HCT116 (cell line): Measurements from ENCODE around the gene OR5A2. TPM values are rescaled to one million over a fixed set of nuclear protein-coding genes. Genes with fewer than 3 reads are reported as not detected.

Experiments
- ATAC-seq: fragments of 200-7000 bp; cut with Tn5 transposase; 2 replicates; pipeline ENCODE4 v1.9.1; 2020; ENCODE audit warnings: mild to moderate bottlenecking, moderate library complexity
- BruUV-seq: library from RNA; stranded (reverse); fragments of 400-500 nt; replicated peaks from 2 replicates; lab custom pipeline; 2021; lab: Mats Ljungman, UMichigan
- CTCF ChIA-PET: fragments of 300-600 bp; sonication (Branson Sonifier 250); formaldehyde crosslinking; loops from one replicate; lab custom pipeline; 2021; ENCODE audit warnings: antibody characterized with exemption; lab: Charles Lee
- POLR2A ChIA-PET: fragments of 300-600, 350-600 bp; sonication (Branson Sonifier 250); formaldehyde crosslinking; loops from one replicate; lab custom pipeline; 2021; ENCODE audit warnings: antibody characterized with exemption; lab: Charles Lee
- RAD21 ChIA-PET, 2 experiments: fragments of 300-600 bp; sonication (Branson Sonifier 250); formaldehyde crosslinking; loops; one replicate each; lab custom pipeline; 2023; ENCODE audit warnings: low total read pairs in 2 of 2; ENCODE audit not compliant: uncharacterized antibody in 2 of 2, unreplicated experiment in 2 of 2, low non-redundant PET in 1 of 2; lab: Charles Lee
- DNase-seq: peaks from one replicate; pipeline ENCODE4 v3.0.0-alpha.2; 2010; ENCODE audit warnings: low read depth, low spot score
- H2AFZ ChIP-seq: fragments of 200-600 bp; shearing (Covaris generic), sonication (generic); 2 replicates; pipeline ENCODE4 v1.6.1; 2017; ENCODE audit warnings: low read depth, mixed run types, mixed read lengths, antibody characterized with exemption, low read length; ENCODE audit not compliant: poor library complexity, severe bottlenecking
- H3K27ac ChIP-seq: 2 replicates; pipeline ENCODE4 v1.5.1; 2012; ENCODE audit warnings: low read depth, low read length
- H3K27me3 ChIP-seq: fragments of 200-600 bp; sonication (generic); 2 replicates; pipeline ENCODE4 v1.6.1; 2016; ENCODE audit warnings: mixed run types, low read length, mixed read lengths; ENCODE audit not compliant: insufficient read depth
- H3K36me3 ChIP-seq, 2 experiments: fragments of 200-500 bp in 1 of 2; fragments of 200-600 bp in 1 of 2; sonication (Bioruptor generic) in 1 of 2; sonication (generic) in 1 of 2; 2 replicates each; pipeline versions ENCODE4 v1.5.1 to v1.6.1; 2014 to 2016; ENCODE audit warnings: low read length in 2 of 2, inconsistent platforms in 1 of 2, mixed read lengths in 1 of 2, mixed run types in 1 of 2; ENCODE audit not compliant: insufficient read depth in 2 of 2, control insufficient read depth in 1 of 2
- H3K4me1 ChIP-seq, 2 experiments: fragments of 200-600 bp in 1 of 2; sonication (generic) in 1 of 2; 2 replicates each; pipeline versions ENCODE4 v1.5.1 to v1.6.1; 2012 to 2017; ENCODE audit warnings: low read length in 2 of 2, inconsistent platforms in 1 of 2, mild to moderate bottlenecking in 1 of 2, mixed read lengths in 1 of 2, mixed run types in 1 of 2, moderate library complexity in 1 of 2; ENCODE audit not compliant: insufficient read depth in 2 of 2, control insufficient read depth in 1 of 2
- H3K4me2 ChIP-seq: fragments of 200-600 bp; sonication (generic); 2 replicates; pipeline ENCODE4 v1.6.1; 2017; ENCODE audit warnings: mixed run types, low read length, mixed read lengths
- H3K4me3 ChIP-seq, 2 experiments: fragments of 200-600 bp in 1 of 2; sonication (generic) in 1 of 2; replicated peaks in 1 of 2; 2 replicates each; pipeline ENCODE4 v1.5.1; 2011 to 2016; ENCODE audit warnings: low read length in 2 of 2, control low read depth in 1 of 2, low read depth in 1 of 2, mild to moderate bottlenecking in 1 of 2, mixed read lengths in 1 of 2, mixed run types in 1 of 2
- H3K79me2 ChIP-seq: fragments of 200-600 bp; sonication (generic); 2 replicates; pipeline ENCODE4 v1.6.1; 2017; ENCODE audit warnings: mild to moderate bottlenecking, mixed run types, low read length, moderate library complexity, mixed read lengths; ENCODE audit not compliant: insufficient read depth
- H3K9ac ChIP-seq: fragments of 200-600 bp; sonication (generic); 2 replicates; pipeline ENCODE4 v1.6.1; 2016; ENCODE audit warnings: low read length, mixed read lengths
- H3K9me2 ChIP-seq: fragments of 200-600 bp; sonication (generic), shearing (Covaris generic); 2 replicates; pipeline ENCODE4 v1.6.1; 2017; ENCODE audit warnings: mixed run types, mild to moderate bottlenecking, moderate library complexity; ENCODE audit not compliant: insufficient read depth
- H3K9me3 ChIP-seq, 2 experiments: fragments of 200-500 bp in 1 of 2; fragments of 200-600 bp in 1 of 2; sonication (Bioruptor generic) in 1 of 2; sonication (generic) in 1 of 2; 2 replicates each; pipeline ENCODE4 v1.6.1; 2014 to 2017; ENCODE audit warnings: low read length in 2 of 2, mixed read lengths in 2 of 2, inconsistent platforms in 1 of 2, low read depth in 1 of 2, mild to moderate bottlenecking in 1 of 2, mixed run types in 1 of 2, moderate library complexity in 1 of 2; ENCODE audit not compliant: control insufficient read depth in 1 of 2, insufficient read depth in 1 of 2
- H4K20me1 ChIP-seq: fragments of 200-600 bp; sonication (generic), shearing (Covaris generic); 2 replicates; pipeline ENCODE4 v1.6.1; 2017; ENCODE audit warnings: mixed run types, mild to moderate bottlenecking, moderate library complexity; ENCODE audit not compliant: insufficient read depth
- CBX3 ChIP-seq: IDR thresholded peaks from 2 replicates; pipeline ENCODE4 v1.6.1; 2012; ENCODE audit warnings: low read depth
- CEBPB ChIP-seq: IDR thresholded peaks from 2 replicates; pipeline ENCODE4 v1.6.1; 2012; ENCODE audit warnings: low read depth
- CTCF ChIP-seq, 3 experiments: fragments of 200-600 bp in 1 of 3; sonication (generic) in 1 of 3; IDR thresholded peaks in 2 of 3; conservative IDR thresholded peaks in 1 of 3; 2 replicates each; pipeline ENCODE4 v1.5.1; 2012 to 2017; ENCODE audit warnings: low read depth in 2 of 3, low read length in 2 of 3, antibody characterized with exemption in 1 of 3, borderline replicate concordance in 1 of 3, control low read depth in 1 of 3, mild to moderate bottlenecking in 1 of 3, mixed read lengths in 1 of 3, mixed run types in 1 of 3, moderate library complexity in 1 of 3; ENCODE audit not compliant: insufficient read depth in 1 of 3
- ELF1 ChIP-seq: IDR thresholded peaks from 2 replicates; pipeline ENCODE4 v1.6.1; 2012; ENCODE audit warnings: low read depth, borderline replicate concordance
- EZH2phosphoT487 ChIP-seq: fragments of 200-600 bp; IDR thresholded peaks from 2 replicates; pipeline ENCODE4 v1.6.1; 2018; ENCODE audit warnings: antibody characterized with exemption, borderline replicate concordance
- FOSL1 ChIP-seq: IDR thresholded peaks from 2 replicates; pipeline ENCODE4 v1.6.1; 2012; ENCODE audit warnings: low read depth
- POLR2A ChIP-seq: IDR thresholded peaks from 2 replicates; pipeline ENCODE4 v1.7.0; 2011; ENCODE audit warnings: borderline replicate concordance; ENCODE audit not compliant: insufficient read depth, insufficient read length; ENCODE audit errors: extremely low read depth
- REST ChIP-seq: IDR thresholded peaks from 2 replicates; pipeline ENCODE4 v1.6.1; 2012; ENCODE audit warnings: low read depth
- SIN3A ChIP-seq: IDR thresholded peaks from 2 replicates; pipeline ENCODE4 v1.6.1; 2012; ENCODE audit warnings: low read depth
- SRF ChIP-seq: IDR thresholded peaks from 2 replicates; pipeline ENCODE4 v1.6.1; 2012; ENCODE audit warnings: low read depth
- YY1 ChIP-seq: IDR thresholded peaks from 2 replicates; pipeline ENCODE4 v1.6.1; 2011; ENCODE audit warnings: low read length, low read depth, moderate library complexity, mild to moderate bottlenecking; ENCODE audit not compliant: insufficient replicate concordance; ENCODE audit errors: extremely low read depth
- ZFX ChIP-seq: fragments of 450-650 bp; IDR thresholded peaks from 2 replicates; pipeline ENCODE4 v1.6.1; 2017
- ZNF274 ChIP-seq: fragments of 200-500 bp; sonication (Bioruptor generic); IDR thresholded peaks from 2 replicates; pipeline ENCODE4 v1.6.1; 2014; ENCODE audit warnings: mild to moderate bottlenecking, low read depth, low read length, inconsistent platforms
- intact Hi-C: fragments of 100-400 bp; cut with micrococcal nuclease; formaldehyde crosslinking; loops from 2 replicates; pipeline ENCODE4 v1.10.0; 2022
- total RNA-seq: library from RNA; stranded (reverse); gene quantifications from one replicate; pipeline ENCODE4 v1.2.1, GENCODE V29; 2021; ENCODE audit not compliant: unreplicated experiment

OR5A2 gene
- total RNA-seq, 1 experiment from 2014 or later: not detected

GRCh38 chr11:59427068-59427382 lies 812 bp upstream of the OR5A2 start:
- CTCF ChIA-PET: no interaction called here
- no peak for TF ChIP-seq ZFX
- TF ChIP-seq EZH2phosphoT487: no peak
- no peak for TF ChIP-seq ELF1
- TF ChIP-seq CEBPB: no peak
- TF ChIP-seq REST: no peak
- no peak for TF ChIP-seq POLR2A
- no peak for TF ChIP-seq SIN3A
- no peak for TF ChIP-seq ZNF274
- TF ChIP-seq YY1: no peak
- no peak for TF ChIP-seq CTCF (IDR thresholded peaks at IDR 0.05 in 2 of 3, conservative IDR thresholded peaks at IDR 0.05 in 1 of 3; ENCODE audit: borderline replicate concordance in 1 of 3, insufficient read depth in 1 of 3, low read depth in 2 of 3, low read length in 2 of 3)
- no peak for TF ChIP-seq CBX3
- no peak for TF ChIP-seq SRF
- no peak for TF ChIP-seq FOSL1
- TF ChIP-seq, all 23 proteins: peak for 0
- no peak overlapping the region for H3K4me2 ChIP-seq
- no peaks in the 10 kb centered on the region for H4K20me1 ChIP-seq
- H3K27me3 ChIP-seq: no peaks in the 10 kb centered on the region
- no peak overlapping the region for H2AFZ ChIP-seq
- no peaks in the 10 kb centered on the region for H3K36me3 ChIP-seq
- H3K4me3 ChIP-seq: no peak overlapping the region
- RAD21 ChIA-PET: no interaction called here
- H3K9me3 ChIP-seq: no peaks in the 10 kb centered on the region
- no peaks in the 10 kb centered on the region for H3K79me2 ChIP-seq
- H3K9ac ChIP-seq: no peak overlapping the region
- ATAC-seq (no peak), DNase-seq (no peak)
- intact Hi-C loops: no loop called here
- no peaks in the 10 kb centered on the region for H3K9me2 ChIP-seq
- POLR2A ChIA-PET: no interaction called here
- no peak overlapping the region for H3K27ac ChIP-seq
- BruUV-seq: no TSS peak
- no peaks in the 10 kb centered on the region for H3K4me1 ChIP-seq
